GM21576 (cell line): ENCODE data around the gene PKN3.

Experiments used
- ATAC-seq: cut with Tn5 transposase; IDR thresholded peaks from one replicate; pipeline ENCODE4 v1.9.1; 2021; ENCODE audit warnings: mild to moderate bottlenecking, moderate library complexity; ENCODE audit not compliant: unreplicated experiment

PKN3 gene

DNA sequence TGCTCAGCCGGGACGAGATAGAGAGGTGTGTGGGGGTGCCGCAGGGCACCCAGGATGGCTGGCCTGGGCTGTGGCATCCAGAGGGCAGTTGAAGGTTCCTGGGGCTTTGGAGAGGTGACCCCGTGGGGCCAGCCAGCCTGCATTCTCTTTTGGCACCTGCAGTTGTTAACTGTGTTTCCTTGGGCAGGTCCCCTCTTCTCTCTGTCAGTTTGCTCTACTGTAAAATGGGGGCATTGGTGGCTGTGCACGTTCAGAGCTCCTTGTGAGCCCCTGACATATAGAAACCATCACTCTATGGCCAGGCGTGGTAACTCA lies 13.1 kb downstream of the PKN3 start:
- no peak for ATAC-seq

DNA sequence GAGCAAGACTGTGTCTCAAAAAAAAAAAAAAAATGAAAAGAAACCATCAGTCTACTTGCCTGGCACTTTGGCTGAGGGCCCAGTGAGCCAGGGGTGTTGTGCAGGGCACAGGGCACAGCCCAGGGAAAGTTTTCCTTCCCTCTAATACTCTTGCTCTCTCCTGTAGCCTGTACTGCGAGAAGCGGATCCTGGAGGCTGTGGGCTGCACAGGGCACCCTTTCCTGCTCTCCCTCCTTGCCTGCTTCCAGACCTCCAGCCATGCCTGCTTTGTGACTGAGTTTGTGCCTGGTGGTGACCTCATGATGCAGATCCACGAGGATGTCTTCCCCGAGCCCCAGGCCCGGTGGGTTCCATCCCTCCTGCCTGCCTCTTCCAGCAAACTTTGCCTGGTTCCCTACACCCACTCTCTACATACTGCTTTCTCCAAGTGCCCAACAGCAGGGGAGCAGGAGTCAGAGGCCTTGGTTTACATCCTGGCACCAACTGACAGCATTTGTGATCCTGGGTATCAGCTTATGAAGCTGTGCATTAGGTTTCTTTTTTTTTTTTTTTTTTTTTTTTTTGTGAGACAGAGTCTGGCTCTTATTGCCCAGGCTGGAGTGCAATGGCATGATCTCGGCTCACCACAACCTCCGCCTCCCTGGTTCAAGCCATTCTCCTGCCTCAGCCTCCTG lies 14.4 kb downstream of the PKN3 start:
- ATAC-seq: no peak

DNA sequence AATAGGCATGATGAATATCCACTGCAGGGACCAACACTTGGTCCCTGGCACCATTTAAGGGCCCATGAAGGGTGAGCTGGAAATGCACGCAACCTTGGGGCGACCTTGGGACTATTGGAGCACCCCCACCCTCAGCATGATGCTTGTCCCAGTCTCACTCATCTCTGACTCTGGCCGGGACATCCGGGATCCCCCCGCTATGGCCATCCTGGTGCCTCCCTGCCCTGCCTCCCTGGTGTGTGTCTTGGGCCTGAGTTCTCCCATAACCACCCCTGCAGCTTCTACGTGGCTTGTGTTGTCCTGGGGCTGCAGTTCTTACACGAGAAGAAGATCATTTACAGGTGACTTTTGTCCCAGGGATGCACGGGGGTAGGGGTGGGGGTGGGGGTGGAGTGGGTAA lies 15.7 kb downstream of the PKN3 start:
- no peak for ATAC-seq

DNA sequence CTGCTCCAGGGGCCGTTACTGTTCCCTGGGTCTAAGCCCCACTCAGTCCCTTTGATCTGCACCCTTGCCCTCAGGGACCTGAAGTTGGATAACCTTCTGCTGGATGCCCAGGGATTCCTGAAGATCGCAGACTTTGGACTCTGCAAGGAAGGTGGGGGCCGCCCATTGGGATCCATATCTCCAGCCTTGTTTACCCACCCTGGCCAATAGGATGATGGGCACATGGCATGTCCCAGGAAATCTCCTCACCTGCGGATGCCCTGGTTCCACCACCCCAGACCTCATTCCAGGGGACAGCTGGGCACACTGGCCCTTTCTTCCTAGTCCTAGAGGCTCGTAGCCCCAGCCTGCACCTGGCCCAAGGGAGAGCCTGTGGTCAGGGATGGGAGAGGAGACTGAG lies 16.2 kb downstream of the PKN3 start:
- no peak for ATAC-seq

DNA sequence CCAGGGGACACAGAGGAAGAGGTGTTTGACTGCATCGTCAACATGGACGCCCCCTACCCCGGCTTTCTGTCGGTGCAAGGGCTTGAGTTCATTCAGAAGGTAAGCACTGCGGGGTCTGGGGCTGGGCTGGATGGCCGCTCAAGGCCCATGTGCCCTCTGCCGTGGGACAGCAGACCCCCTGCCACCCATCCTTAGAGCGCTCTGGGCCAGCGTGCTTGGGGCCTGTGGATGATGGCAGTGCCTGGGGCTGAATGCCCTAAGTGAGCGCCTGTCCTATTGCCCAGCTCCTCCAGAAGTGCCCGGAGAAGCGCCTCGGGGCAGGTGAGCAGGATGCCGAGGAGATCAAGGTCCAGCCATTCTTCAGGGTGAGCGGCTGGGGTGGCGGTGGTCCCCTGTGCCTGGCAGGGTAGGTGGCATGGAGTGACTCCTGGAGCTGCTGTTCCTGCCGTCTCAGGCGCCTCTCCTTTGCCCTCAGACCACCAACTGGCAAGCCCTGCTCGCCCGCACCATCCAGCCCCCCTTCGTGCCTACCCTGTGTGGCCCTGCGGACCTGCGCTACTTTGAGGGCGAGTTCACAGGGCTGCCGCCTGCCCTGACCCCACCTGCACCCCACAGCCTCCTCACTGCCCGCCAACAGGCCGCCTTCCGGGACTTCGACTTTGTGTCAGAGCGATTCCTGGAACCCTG lies 17.8 kb downstream of the PKN3 start:
- no peak for ATAC-seq

DNA sequence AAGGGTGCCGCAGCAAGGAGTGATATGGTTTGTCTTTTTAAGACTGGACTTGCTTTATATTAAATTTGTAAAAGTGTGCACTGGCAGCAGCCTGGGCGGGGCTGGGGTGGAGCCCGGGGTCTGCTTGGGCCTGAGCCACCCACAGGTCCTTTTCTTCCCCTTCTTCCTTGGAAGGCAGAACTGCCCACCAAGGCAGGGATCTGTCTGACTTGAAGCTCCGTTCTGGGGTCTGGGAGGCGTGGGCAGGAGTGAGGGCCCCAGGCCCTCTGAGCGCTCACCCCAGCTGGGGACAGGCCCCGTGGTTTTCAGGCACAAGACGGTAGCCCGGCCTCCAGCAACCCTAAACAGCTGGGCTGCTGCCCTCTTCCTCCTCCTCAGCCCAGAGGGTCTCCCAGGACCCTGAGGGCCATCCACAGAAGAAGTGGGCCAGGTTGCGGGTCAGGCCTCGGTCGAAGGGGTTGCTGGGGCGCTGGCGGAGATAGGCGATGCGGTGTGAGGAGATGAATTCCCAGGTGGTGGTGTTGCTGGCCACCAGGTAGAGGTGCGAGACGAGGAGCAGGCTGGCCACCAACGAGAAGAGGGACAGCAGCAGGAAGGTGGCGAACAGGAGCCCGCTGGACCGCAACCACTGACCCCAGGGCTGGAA lies 18.7 kb downstream of the PKN3 start:
- no peak for ATAC-seq

DNA sequence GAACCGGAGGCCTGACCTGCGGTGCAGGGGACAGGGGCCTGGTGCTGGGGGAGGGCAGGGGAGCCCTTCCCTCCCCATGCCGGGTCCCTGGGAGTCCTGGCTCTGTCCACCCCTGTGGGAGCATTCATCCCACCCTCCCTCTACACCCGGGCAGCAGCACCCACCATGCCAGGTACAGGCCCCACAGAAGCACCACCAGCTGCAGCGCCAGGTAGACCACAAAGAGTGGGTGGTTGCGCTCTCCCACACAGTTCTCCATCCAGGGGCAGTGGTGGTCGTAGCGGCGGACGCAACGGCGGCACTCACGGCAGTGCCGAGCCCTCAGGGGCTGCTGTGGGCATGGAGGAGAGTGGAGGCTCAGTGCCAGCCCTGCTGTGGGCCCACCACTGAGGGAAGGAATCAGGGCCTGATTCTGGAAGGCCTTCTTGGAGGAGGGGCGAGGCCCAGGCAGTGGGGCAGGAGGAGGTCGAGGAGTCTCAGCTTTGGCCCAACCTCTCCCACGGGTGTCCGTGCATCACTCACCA lies 19.2 kb downstream of the PKN3 start:
- no peak for ATAC-seq

DNA sequence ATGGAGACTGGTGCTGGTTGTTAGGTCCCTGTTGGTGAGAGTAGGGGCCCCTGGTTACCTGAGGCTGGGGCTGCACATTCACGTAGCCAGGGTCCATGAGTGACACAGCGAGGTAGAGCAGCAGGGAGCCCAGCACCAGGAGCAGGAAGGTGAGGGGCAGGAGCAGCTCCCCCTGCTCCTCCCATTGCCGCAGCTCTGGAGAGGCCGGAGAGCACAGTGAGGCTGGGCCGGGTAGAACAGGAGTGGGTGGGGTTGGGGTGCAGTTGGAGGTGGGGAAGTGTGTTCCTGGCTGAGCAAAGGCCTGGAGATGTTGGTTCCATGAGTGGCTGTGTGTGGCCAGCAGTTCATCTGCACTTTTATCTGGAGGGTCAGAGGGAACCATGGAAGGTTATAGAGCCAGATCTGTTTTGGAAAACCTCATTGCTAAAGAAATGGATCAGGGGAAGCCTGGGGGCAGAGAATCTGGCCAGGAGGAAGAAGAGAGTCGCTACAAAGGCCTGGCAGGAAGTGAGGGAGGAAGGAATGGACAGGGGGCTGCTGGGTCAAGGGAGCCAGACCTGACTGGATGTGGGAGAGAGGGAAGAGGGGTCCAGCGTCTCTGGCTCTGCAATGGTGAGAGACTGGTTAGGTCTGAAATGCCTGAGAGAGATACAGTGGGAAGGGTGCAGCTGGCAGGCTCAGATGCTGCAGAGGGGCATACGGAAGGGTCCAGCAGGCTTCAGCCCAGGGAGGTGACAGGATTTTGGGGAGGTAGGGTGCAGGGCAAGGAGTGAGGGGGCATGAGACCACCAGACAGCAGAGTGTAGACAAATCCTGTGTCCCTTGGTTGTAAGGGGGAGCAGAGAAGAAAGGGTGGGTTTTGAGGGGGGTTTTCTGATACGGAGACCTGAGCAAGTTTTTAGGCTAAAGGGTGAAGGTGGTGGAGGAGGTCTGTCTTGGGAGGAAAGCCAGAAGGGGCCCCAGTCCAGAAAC lies 20.4 kb downstream of the PKN3 start:
- ATAC-seq: no peak

DNA sequence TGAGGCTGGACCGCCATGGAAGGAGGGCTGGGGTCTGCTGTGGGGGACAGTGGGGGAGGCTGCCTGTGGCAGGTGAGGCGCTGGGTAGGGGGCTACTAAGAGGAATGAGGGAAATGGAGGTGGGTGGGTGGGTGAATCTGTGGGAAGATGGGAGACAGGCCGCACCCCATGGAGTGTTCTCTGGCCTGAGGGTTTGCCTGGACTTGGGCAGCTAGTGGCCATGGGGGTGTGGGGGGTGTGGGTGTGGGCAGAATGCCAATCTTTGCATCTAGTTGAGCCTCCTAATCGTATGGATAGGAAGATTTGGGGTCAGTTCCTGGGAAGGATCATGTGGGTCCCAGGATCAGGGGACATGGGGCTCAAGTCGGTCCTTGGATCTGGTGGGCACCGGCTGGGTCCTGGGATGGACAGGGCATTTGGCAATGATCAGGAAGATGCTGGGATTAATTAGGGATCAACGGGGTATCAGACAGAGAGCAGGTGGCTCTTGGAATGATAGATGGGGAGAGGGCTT lies 21.1 kb downstream of the PKN3 start:
- no peak for ATAC-seq

DNA sequence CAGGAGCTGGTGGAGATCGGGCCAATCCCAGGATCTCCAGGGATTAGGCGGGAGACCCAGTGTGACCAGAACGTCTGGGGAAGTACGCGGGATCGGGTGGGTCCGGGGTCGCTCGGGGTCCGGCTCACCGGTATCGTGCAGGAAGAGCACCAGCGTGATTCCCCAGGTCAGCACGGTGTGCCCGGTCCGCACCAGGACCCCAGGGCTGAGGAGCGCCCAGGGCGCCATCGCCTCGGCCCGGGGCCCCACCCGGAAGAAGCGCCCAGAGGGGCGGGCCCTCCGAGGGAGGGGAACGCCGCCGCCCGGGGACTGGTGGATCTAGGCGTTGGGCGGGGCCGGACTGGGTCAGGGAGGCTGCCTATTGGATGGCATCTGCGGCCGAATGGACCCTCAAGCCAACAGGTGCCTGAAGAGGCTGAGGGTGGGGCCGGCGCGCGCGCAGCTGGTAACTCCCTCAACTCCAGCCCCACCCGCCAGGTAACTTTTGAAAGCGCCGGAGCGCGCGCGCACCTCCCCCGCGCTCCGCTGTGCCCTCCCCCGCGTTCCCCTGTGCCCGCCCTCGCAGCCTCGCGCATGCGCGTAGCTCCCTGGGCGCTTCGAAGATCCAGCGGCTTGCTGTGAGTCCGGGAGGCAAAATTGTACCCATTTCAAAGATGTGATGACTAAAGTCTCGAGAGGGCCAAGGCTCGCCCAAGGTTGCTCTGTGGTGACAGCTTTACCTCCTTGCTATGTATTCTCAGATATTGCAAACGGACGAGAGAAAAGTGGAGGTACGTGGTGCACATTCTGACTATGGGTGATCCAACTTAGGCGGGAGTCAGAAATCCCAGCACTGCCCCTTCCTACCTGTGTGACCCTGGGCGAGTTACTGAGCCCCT lies 21.8 kb downstream of the PKN3 start, which contains the start of gene ZDHHC12:
Gene ZDHHC12, minus strand, starts transcription at position 262 of the 878 bp plus-strand sequence. Its CDS starts 34 bp downstream, at position 228.
- peak; percentile 93 for ATAC-seq

DNA sequence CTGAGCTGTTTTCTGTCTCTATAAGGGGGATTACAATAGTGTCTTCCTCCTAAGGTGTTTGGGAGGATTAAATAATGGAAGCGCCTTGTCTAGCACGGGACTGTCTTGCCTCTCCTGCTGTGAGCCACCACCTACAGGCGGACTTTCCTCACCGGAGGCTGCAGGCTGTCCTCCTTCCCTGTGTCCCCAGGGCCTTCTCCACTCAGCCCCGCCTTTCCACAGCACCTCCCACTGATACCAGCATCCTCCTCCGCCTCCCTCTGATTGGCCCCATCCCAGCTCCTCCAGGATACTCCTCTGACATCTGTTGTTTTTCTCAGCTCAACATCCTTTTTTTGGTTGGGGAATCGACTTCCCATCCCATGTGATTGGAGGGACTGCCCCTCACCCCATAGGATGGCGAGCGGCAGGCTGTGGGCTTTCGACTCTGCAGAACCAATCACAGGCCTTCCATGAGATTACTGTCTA lies 22.5 kb downstream of the PKN3 start:
- no peak for ATAC-seq

DNA sequence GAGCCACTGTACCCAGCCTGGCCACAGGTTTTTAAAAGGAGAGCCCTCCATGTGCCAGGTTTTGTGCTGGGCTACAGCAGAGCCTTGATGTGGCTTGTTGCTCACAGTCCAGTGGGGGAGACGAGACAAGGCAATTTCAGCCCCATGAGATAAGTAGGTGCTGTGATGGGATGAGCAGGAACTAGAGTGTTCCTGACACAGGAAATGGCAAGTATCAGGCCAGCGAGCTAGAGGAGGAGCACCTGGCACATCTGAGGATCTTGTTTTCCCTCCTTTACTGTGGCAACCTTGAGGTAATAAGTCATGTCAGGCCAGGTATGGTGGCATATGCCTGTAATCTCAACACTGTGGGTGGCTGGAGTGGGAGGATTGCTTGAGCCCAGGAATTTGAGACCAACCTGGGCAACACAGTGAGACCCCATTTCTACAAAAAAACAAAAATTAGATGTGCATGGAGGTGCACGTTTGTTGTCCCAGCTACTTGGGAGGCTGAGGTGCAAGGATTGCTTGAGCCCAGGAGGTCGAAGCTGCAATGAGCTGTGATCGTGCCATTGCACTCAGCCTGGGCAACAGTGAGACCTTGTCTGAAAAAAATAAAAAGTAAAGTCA lies 25.4 kb downstream of the PKN3 start:
- no peak for ATAC-seq

DNA sequence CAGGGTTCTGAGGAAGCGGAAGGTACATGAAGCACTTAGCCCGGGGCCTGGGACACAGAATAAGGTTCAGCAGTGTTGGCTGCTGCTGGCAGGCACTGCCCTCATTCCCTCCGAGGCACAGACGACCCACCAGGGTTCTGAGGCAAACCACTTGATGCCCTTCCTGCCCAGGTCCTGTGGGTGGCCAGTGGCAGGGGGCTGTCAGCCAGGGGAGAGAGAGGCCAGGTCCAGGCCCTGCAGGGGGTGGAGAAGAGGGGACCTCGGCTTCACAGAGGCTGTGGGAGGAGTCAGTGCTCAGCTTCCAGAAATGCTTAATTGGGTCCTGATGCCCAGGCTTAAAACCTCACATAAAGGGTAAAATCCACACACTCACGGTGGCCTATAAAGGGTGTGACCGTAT lies 26.0 kb downstream of the PKN3 start:
- no peak for ATAC-seq

DNA sequence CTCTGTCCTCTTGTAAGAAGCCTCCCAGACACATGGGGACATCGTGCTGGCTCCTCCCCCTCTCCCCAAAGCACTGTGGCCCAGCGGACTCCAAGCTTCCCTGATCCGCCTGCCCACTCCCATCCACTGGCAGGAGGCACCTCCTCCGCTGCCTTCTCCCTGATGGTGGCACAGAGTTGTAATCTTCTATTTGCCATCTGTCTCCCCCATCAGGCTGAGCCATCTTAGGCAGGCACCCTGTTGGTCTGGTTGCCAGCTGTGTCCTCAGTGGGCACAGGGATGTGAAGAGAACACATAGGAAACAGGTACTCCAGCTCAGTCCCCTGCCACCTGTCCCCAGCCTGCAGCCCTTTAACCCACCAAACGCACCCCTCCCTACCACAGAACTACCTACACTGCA lies 27.0 kb downstream of the PKN3 start:
- ATAC-seq: no peak

DNA sequence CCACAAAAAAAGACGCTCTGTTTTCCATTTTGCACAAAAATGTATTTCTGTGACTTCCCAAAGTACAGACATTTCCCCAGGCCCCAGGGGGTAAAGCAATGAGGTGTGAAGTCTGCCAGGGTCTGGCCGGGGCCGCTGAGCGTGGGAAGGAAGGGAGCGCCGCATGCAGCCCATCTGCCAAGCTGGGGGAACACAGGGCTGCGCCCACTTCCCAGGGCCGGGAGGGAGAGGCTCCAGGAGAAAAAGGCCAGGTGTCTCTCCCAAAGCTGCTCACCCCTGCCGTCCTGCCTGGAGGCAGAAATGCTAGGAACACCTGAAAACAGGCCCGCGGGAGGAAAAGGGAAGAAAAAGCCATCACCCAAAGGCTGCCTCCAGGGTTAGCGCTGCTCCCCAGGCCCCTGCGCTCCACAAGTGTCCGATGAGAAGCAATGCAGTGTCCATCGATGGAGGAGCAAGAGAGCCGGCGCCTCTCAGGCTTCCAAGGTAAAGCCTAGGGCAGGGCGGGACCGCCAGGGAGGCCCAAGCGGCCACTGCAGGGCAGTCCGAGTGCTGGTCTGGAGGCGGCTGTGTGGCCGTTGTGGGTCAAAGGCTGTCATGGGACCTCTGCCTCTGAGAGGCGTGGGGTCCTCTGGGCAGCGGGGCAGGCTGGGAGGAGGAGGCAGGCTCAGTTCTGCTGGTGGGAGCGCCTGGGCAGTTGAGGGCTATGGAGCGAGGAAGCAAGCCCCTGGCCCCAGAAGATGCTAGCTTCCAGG lies 27.6 kb downstream of the PKN3 start:
- no peak for ATAC-seq

DNA sequence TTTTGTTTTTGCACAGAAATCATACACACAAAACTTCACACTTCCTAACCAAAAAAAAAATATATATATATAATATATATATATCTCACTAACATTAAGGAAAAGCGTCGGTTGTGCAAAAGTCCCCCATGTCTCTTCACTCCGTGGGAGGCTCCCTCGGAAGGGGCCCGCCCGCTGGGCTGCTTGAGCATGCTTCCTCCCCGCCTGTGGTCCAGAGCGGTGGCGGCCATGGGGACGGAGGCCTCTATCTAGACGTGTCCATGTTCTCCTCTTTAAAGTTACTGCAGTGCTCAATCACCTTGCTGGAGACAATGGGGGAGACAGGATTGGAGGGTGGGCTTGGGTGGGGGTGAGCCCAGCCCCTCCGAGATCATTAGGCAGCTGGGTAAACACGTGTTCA lies 28.8 kb downstream of the PKN3 start:
- no peak for ATAC-seq

DNA sequence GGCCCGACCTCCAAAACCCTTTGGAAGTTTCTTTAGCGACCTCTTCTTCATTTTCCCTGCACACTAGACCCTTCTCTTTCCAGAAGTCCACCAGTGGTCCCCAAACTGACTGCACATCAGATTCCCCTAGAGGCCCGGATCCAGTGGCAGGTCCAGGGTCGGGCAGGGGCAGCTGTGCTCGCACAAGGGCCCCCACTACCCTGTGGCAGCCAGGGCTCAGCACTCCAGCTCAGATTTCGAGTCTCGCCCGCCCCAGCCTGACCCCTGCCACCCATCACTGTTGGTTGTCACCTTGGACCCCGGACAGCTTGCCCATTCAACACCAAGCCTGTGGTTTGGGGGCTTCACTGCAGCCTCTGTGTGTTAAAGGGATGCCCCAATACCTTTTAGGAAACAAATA lies 29.4 kb downstream of the PKN3 start:
- ATAC-seq: no peak

DNA sequence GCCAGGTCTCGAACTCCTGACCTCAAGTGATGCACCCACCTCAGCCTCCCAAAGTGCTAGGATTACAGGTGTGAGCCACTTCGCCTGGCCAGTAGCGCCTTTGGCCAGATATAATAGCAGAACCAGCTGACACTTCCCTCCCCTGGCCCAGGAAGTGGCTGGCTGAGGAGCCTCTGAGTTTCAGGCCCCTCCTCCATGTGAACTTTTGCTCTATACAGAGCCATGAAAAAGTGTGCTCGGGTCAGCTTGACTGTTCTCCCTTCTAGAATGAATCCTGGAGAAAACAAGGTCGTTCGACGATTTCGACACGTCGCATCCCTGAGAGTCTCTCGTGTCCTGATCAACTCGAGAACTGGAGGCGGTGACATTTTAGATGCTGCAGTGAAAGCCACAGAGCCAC lies 30.3 kb downstream of the PKN3 start:
- ATAC-seq: no peak

DNA sequence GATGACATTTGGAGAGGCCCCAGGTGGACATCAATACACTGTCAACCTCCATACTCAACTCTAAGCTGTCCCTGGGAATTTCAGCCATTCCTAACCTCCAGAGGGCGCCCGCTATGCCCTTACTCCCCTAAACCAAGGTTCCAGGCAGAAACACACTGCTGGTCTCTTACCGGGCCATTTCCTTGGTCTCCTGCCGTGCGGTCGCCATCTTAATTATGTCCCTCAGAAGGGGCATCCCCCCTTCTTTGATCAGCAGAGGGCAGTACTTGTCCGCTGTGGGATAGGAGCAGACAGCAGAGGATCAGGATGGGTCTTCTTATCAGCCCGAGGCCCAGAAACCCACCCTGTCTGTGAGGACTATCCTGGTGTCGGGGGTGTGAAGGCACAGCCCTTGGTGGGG lies 31.0 kb downstream of the PKN3 start:
- ATAC-seq: no peak
